Measurements from ENCODE around the gene CEP120.

The CEP120 gene

DNA sequence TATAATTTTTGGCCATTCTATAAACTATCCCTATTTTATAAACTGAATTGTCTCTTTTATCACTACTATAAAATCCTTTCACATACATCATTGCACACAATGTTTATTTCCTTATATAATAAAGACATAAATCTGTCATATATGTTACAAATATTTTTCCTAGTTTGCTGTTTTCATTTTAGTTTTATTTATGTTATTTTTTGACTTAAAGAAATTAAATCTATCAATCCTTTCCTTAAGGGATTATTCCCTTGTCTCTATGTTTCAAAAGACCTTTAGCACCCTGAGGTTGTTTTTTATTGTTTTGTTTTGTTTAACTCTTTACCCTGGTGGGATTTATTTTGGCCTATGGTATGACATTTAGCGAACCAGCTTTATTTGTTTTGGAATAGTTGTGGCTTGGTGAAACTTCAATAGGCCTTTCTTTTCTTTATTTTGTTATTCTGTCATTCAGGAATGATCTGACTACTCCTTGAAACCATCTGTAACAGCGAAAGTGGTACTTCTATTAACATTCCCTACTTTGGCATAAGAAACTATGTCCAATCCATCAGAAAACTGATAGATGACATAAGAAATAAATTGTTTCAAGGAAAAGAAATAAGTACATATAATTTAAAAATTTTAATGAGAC, 125.9 kb downstream of the CEP120 start:
- DNase-seq, result no peak
